GM12878 (cell line): ENCODE measurements around the gene FCGR2B.
"Not testable (repeated sequence)": the region's sequence is repeated elsewhere in the genome, so short reads cannot be mapped to it uniquely, and the experiment has no call there.

Experiments
- ATF3 ChIP-seq: IDR thresholded peaks from 2 replicates; pipeline ENCODE4 v1.6.1; 2011; ENCODE audit warnings: low read depth, mild to moderate bottlenecking, low read length, moderate library complexity, borderline replicate concordance; ENCODE audit errors: extremely low read depth
- CTCF ChIP-seq, 3 experiments: IDR thresholded peaks in 2 of 3; conservative IDR thresholded peaks in 1 of 3; 2 replicates each; pipeline ENCODE4 v1.5.1; 2011; ENCODE audit warnings: low read depth in 3 of 3, low read length in 3 of 3, mild to moderate bottlenecking in 3 of 3, control low read depth in 2 of 3, moderate library complexity in 2 of 3, inconsistent platforms in 1 of 3, mixed read lengths in 1 of 3; ENCODE audit not compliant: control insufficient read depth in 2 of 3, insufficient read depth in 1 of 3; ENCODE audit errors: extremely low read depth in 1 of 3
- DPF2 ChIP-seq: fragments of 450-650 bp; IDR thresholded peaks from 2 replicates; pipeline ENCODE4 v1.6.1; 2017; ENCODE audit warnings: mild to moderate bottlenecking
- MTA2 ChIP-seq: fragments of 450-650 bp; IDR thresholded peaks from 2 replicates; pipeline ENCODE4 v1.6.1; 2016; ENCODE audit warnings: low read depth, mild to moderate bottlenecking, moderate library complexity
- NBN ChIP-seq: fragments of 450-650 bp; IDR thresholded peaks from 2 replicates; pipeline ENCODE4 v1.6.1; 2016
- POLR2A ChIP-seq: IDR thresholded peaks from 2 replicates; pipeline ENCODE4 v1.6.1; 2011; ENCODE audit warnings: low read depth, mild to moderate bottlenecking, low read length
- ZBTB4 ChIP-seq: fragments of 450-650 bp; formaldehyde crosslinking; IDR thresholded peaks from 2 replicates; pipeline ENCODE4 v1.4.0; 2022; ENCODE audit warnings: mild to moderate bottlenecking, moderate library complexity

GRCh38 chr1:161674908-161675307 is 12.0 kb downstream of the FCGR2B start:
- not testable (repeated sequence) for TF ChIP-seq ZBTB4 (CRISPR knock-in tag); ATF3; POLR2A; DPF2; CTCF (IDR thresholded peaks at IDR 0.05 in 2 of 3, conservative IDR thresholded peaks at IDR 0.05 in 1 of 3; ENCODE audit: control insufficient read depth in 2 of 3, extremely low read depth in 1 of 3, insufficient read depth in 1 of 3, low read depth in 3 of 3, low read length in 3 of 3); NBN; MTA2
